HepG2 (cell line): ENCODE results near the gene PET117. TPM values are rescaled to one million over a fixed set of nuclear protein-coding genes. Genes with fewer than 3 reads are reported as not detected.

ENCODE experiments used
- ARHGAP35 ChIP-seq: sonication (generic); formaldehyde crosslinking; IDR thresholded peaks from 2 replicates; pipeline ENCODE4 v1.9.0; 2022; ENCODE audit warnings: mild to moderate bottlenecking, inconsistent platforms, moderate library complexity, missing genetic modification reagents, borderline replicate concordance
- BCL6 ChIP-seq: IDR thresholded peaks from 2 replicates; pipeline ENCODE4 v1.6.1; 2016; ENCODE audit warnings: missing genetic modification reagents, missing compliant biosample characterization
- CBFB ChIP-seq: sonication (generic); formaldehyde crosslinking; IDR thresholded peaks from 2 replicates; pipeline ENCODE4 v1.4.0; 2020; ENCODE audit warnings: missing genetic modification reagents
- FOXJ3 ChIP-seq: sonication (generic); formaldehyde crosslinking; IDR thresholded peaks from 2 replicates; pipeline ENCODE4 v1.4.0; 2020; ENCODE audit warnings: missing genetic modification reagents, mild to moderate bottlenecking, borderline replicate concordance
- HDAC6 ChIP-seq: fragments of 200-600 bp; sonication (generic); IDR thresholded peaks from 2 replicates; pipeline ENCODE4 v1.7.0; 2017; ENCODE audit warnings: mild to moderate bottlenecking, antibody characterized with exemption, low read length, low read depth
- ISL2 ChIP-seq: sonication (generic); formaldehyde crosslinking; IDR thresholded peaks from 2 replicates; pipeline ENCODE4 v1.5.0; 2020; ENCODE audit warnings: missing genetic modification reagents
- KAT7 ChIP-seq: IDR thresholded peaks from 2 replicates; pipeline ENCODE4 v1.6.1; 2018; ENCODE audit warnings: borderline replicate concordance, missing compliant biosample characterization
- MAF1 ChIP-seq: sonication (generic); formaldehyde crosslinking; IDR thresholded peaks from 2 replicates; pipeline ENCODE4 v1.5.0; 2020; ENCODE audit warnings: missing genetic modification reagents, borderline replicate concordance
- MAFG ChIP-seq: sonication (generic); formaldehyde crosslinking; IDR thresholded peaks from 2 replicates; pipeline ENCODE4 v1.5.1; 2020; ENCODE audit warnings: mild to moderate bottlenecking, missing genetic modification reagents
- MEF2D ChIP-seq: sonication (generic); formaldehyde crosslinking; IDR thresholded peaks from 2 replicates; pipeline ENCODE4 v1.5.1; 2020; ENCODE audit warnings: mild to moderate bottlenecking, missing genetic modification reagents
- MTF1 ChIP-seq: sonication (generic); formaldehyde crosslinking; IDR thresholded peaks from 2 replicates; pipeline ENCODE4 v1.5.0; 2020; ENCODE audit warnings: missing genetic modification reagents
- MXI1 ChIP-seq: IDR thresholded peaks from 3 replicates; pipeline ENCODE4 v1.6.1; 2012; ENCODE audit warnings: low read depth, low read length, inconsistent platforms, borderline replicate concordance
- NFE2L2 ChIP-seq: fragments of 150-350 bp; IDR thresholded peaks from 2 replicates; pipeline ENCODE4 v1.6.1; 2014; ENCODE audit warnings: low read length
- POLR2A ChIP-seq, 2 experiments: IDR thresholded peaks; 2 replicates each; pipeline ENCODE4 v1.6.1; 2011; ENCODE audit warnings: low read depth in 2 of 2, low read length in 2 of 2, mild to moderate bottlenecking in 1 of 2, moderate library complexity in 1 of 2; ENCODE audit not compliant: insufficient read depth in 1 of 2
- RAD51 ChIP-seq: fragments of 450-650 bp; IDR thresholded peaks from 2 replicates; pipeline ENCODE4 v1.6.1; 2016; ENCODE audit warnings: borderline replicate concordance
- ZBTB8A ChIP-seq: sonication (generic); formaldehyde crosslinking; IDR thresholded peaks from 2 replicates; pipeline ENCODE4 v1.4.0; 2020; ENCODE audit warnings: mild to moderate bottlenecking, low read depth, missing genetic modification reagents, borderline replicate concordance
- ZIK1 ChIP-seq: sonication (generic); formaldehyde crosslinking; IDR thresholded peaks from 2 replicates; pipeline ENCODE4 v1.5.0; 2020; ENCODE audit warnings: mild to moderate bottlenecking, low read depth, missing genetic modification reagents, borderline replicate concordance
- ZNF17 ChIP-seq: sonication (generic); formaldehyde crosslinking; IDR thresholded peaks from 2 replicates; pipeline ENCODE4 v1.5.0; 2020; ENCODE audit warnings: mild to moderate bottlenecking, missing genetic modification reagents
- ZNF232 ChIP-seq: sonication (generic); formaldehyde crosslinking; IDR thresholded peaks from 2 replicates; pipeline ENCODE4 v1.4.0; 2020; ENCODE audit warnings: missing genetic modification reagents, borderline replicate concordance
- ZNF3 ChIP-seq: IDR thresholded peaks from 2 replicates; pipeline ENCODE4 v1.7.0; 2017; ENCODE audit warnings: inconsistent platforms
- ZNF331 ChIP-seq: sonication (generic); formaldehyde crosslinking; IDR thresholded peaks from 2 replicates; pipeline ENCODE4 v1.4.0; 2020; ENCODE audit warnings: missing genetic modification reagents
- ZNF337 ChIP-seq: sonication (generic); formaldehyde crosslinking; IDR thresholded peaks from 2 replicates; pipeline ENCODE4 v1.5.1; 2020; ENCODE audit warnings: missing genetic modification reagents, low read depth, mild to moderate bottlenecking, borderline replicate concordance
- ZNF703 ChIP-seq: sonication (generic); formaldehyde crosslinking; IDR thresholded peaks from 2 replicates; pipeline ENCODE4 v1.5.1; 2020; ENCODE audit warnings: missing genetic modification reagents, mild to moderate bottlenecking, moderate library complexity, borderline replicate concordance
- ZNF747 ChIP-seq: sonication (generic); formaldehyde crosslinking; IDR thresholded peaks from 2 replicates; pipeline ENCODE4 v1.8.1; 2023; ENCODE audit warnings: missing genetic modification reagents, mild to moderate bottlenecking, borderline replicate concordance
- ZNF766 ChIP-seq: sonication (generic); formaldehyde crosslinking; IDR thresholded peaks from 2 replicates; pipeline ENCODE4 v1.5.0; 2020; ENCODE audit warnings: missing genetic modification reagents, borderline replicate concordance
- ZNF878 ChIP-seq: sonication (generic); formaldehyde crosslinking; IDR thresholded peaks from 2 replicates; pipeline ENCODE4 v1.8.1; 2023; ENCODE audit warnings: mild to moderate bottlenecking, missing genetic modification reagents, moderate library complexity
- polyA plus RNA-seq, 8 experiments: library from polyadenylated mRNA; depleted of rRNA in 3 of 8; stranded (reverse) in 7 of 8; unstranded in 1 of 8; fragments of >200 nt; fragmentation: Illumina TruSeq in 4 of 8; extraction: Trizol in 4 of 8; gene quantifications; 2 replicates each; pipeline versions ENCODE4 v1.2.1 to v1.2.3, GENCODE V29; 2011 to 2016; ENCODE audit warnings: low read depth in 4 of 8, missing spikeins in 1 of 8, mixed read lengths in 1 of 8; ENCODE audit not compliant: insufficient read depth in 1 of 8
- total RNA-seq, 5 experiments: library from RNA; depleted of rRNA; stranded (reverse); fragments of >200 nt; fragmentation: Illumina TruSeq; extraction: Trizol; gene quantifications; 2 replicates each; pipeline ENCODE4 v1.2.3, GENCODE V29; 2016; ENCODE audit warnings: low read depth in 1 of 5
- TF ChIP-seq, protein P1 (sequence below): sonication (generic); formaldehyde crosslinking; IDR thresholded peaks from 2 replicates; pipeline ENCODE4 v1.4.0; 2020; ENCODE audit warnings: missing genetic modification reagents
- TF ChIP-seq, protein P2 (sequence below): sonication (generic); formaldehyde crosslinking; IDR thresholded peaks from 2 replicates; pipeline ENCODE4 v1.8.1; 2023; ENCODE audit warnings: missing genetic modification reagents, mild to moderate bottlenecking, borderline replicate concordance
- TF ChIP-seq, protein P3 (sequence below): sonication (generic); formaldehyde crosslinking; IDR thresholded peaks from 2 replicates; pipeline ENCODE4 v1.5.1; 2020; ENCODE audit warnings: mild to moderate bottlenecking, missing genetic modification reagents, moderate library complexity

PET117 gene
- total and polyA plus RNA-seq, 2 of the 13 experiments (the other 11 are each of a cell fraction or from before 2014, with no cell fraction given), result 22.2 to 48.2 TPM

DNA sequence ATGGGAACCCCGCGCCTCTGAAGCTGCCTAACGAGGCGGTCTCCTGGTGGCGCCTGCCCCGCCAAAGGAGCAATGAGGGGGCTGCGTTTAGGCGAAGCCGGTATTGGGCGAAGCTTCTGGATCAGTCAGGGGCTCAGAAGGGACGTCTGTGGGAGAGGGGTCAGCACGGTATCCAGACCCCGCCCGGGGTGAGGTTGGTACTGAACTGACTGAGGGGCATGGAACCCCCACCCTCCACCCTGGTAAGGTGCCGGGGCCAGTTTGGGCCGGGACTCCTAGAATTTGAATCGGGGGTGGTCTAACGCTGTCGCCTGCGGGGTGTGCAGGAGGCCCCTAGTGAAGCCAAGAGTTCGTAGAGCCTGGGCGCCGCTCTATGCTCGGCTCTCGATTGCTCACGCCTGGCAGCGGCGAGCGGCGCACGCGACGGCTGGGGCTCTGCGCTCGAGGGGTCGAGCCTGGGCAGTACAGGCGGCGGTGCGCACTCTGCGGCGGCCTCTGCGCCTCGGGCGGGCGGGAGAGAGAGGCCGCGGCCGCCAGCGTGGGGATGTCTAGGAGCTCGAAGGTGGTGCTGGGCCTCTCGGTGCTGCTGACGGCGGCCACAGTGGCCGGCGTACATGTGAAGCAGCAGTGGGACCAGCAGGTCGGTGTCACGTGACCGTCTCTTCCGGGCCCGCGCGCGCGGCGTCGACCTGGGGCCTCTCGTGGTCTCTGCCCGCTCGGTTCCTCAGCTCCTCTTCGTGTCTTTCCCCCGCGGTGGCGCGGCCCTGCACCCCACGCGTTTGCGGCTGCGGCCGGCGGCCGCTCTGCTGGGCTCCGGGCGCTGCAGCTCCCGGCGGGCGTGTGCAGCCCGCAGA, at the start of gene PET117, which contains the start of gene KAT14 (continued):
- TF ChIP-seq ZNF878 (CRISPR knock-in tag) (peak; percentile 97), ZIK1 (CRISPR knock-in tag) (peak; percentile 89), CBFB (CRISPR knock-in tag) (peak; percentile 95), BCL6 (CRISPR knock-in tag) (peak; percentile 82), ZNF703 (CRISPR knock-in tag) (peak; percentile 98), MEF2D (CRISPR knock-in tag) (peak; percentile 64; the same call in 1 of the 2 replicates), ZNF766 (CRISPR knock-in tag) (peak; percentile 99), MXI1 (peak; percentile 81), MAFG (CRISPR knock-in tag) (peak; percentile 64; the same call in 1 of the 2 replicates), HDAC6 (no peak), POLR2A (IDR thresholded peaks at IDR 0.05; ENCODE audit: insufficient read depth in 1 of 2, low read depth in 2 of 2, low read length in 2 of 2) (peak; percentile 94 to 96), ISL2 (CRISPR knock-in tag) (peak; percentile 93), ZNF232 (peak; percentile 97), NFE2L2 (0 out of 2 replicates have a peak, but pooled peaks have one; percentile 1), ZNF17 (CRISPR knock-in tag) (peak; percentile 82; the same call in 1 of the 2 replicates), FOXJ3 (CRISPR knock-in tag) (peak; percentile 74), RAD51 (peak; percentile 98), ZNF331 (CRISPR knock-in tag) (peak; percentile 94), ZBTB8A (CRISPR knock-in tag) (no peak), ARHGAP35 (CRISPR knock-in tag) (peak; percentile 99), MAF1 (CRISPR knock-in tag) (peak; percentile 97), MTF1 (CRISPR knock-in tag) (peak; percentile 98), ZNF747 (CRISPR knock-in tag) (peak; percentile 98), ZNF337 (peak; percentile 99), KAT7 (CRISPR knock-in tag) (peak; percentile 99; the same call in 1 of the 2 replicates), ZNF3 (CRISPR knock-in tag) (no peak)
- TF ChIP-seq, protein P1, sequence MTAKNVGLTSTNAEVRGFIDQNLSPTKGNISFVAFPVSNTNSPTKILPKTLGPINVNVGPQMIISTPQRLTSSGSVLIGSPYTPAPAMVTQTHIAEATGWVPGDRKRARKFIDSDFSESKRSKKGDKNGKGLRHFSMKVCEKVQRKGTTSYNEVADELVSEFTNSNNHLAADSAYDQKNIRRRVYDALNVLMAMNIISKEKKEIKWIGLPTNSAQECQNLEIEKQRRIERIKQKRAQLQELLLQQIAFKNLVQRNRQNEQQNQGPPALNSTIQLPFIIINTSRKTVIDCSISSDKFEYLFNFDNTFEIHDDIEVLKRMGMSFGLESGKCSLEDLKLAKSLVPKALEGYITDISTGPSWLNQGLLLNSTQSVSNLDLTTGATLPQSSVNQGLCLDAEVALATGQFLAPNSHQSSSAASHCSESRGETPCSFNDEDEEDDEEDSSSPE, result peak; percentile 94
- TF ChIP-seq, protein P2, sequence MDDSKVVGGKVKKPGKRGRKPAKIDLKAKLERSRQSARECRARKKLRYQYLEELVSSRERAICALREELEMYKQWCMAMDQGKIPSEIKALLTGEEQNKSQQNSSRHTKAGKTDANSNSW (CRISPR knock-in tag), result peak; percentile 98
- TF ChIP-seq, protein P3, sequence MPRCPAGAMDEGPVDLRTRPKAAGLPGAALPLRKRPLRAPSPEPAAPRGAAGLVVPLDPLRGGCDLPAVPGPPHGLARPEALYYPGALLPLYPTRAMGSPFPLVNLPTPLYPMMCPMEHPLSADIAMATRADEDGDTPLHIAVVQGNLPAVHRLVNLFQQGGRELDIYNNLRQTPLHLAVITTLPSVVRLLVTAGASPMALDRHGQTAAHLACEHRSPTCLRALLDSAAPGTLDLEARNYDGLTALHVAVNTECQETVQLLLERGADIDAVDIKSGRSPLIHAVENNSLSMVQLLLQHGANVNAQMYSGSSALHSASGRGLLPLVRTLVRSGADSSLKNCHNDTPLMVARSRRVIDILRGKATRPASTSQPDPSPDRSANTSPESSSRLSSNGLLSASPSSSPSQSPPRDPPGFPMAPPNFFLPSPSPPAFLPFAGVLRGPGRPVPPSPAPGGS (CRISPR knock-in tag), result peak; percentile 99
